HG03095 (cell line): ENCODE measurements around the gene PLA1A.
"Not testable (repeated sequence)": the region's sequence is repeated elsewhere in the genome, so short reads cannot be mapped to it uniquely, and the experiment has no call there.

Experiments used
- ATAC-seq: cut with Tn5 transposase; IDR thresholded peaks from one replicate; pipeline ENCODE4 v1.9.1; 2021; ENCODE audit warnings: moderate library complexity; ENCODE audit not compliant: unreplicated experiment

PLA1A gene

GRCh38 chr3:119662604-119663373 lies 65.1 kb downstream of the PLA1A start:
- no peak for ATAC-seq

GRCh38 chr3:119663885-119664284 lies 66.2 kb downstream of the PLA1A start:
- no peak for ATAC-seq

DNA sequence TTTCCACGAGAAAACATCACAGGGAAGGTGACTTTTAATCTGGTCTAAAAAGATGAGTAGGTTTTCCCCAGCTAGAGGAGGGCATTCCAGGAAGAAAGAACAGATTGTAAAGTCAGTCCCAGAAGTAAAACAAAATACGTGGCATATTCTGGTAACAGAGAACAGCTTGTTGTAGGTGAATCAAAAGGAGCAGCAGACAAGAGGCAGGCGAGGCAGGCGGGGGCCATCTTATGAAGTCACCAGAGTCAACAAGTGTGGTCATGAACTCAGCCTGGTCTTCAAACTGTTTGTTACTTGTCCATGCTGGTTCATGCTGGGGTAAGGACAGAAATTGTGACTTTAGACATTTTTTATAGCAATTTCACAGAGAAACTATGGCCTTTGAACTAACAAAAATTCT lies 66.7 kb downstream of the PLA1A start:
- ATAC-seq: no peak

DNA sequence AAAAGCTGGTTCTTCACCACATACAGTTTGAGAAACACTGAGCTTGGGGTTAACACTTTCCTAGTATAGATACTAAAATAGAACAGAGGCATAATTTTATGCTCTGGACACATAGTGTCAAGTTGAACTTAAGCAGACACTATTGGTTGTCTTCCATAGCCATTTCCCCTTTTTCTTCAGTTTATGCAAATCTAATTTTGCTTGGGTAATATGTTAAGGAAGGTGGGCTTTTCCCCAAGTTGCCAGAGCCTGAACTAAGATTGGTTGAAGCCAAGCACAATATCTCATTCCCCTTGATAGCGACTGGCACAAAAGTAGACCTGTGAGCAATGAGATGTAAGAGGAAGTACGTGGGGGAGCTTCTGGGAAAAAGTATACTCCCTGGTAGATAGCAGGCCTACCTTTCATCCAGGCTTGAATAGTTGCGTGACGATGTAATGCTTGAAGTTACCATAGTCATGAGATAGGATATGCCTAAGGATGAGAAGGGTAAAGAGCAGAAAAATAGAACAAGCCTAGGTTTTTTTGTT lies 67.2 kb downstream of the PLA1A start:
- ATAC-seq: no peak

DNA sequence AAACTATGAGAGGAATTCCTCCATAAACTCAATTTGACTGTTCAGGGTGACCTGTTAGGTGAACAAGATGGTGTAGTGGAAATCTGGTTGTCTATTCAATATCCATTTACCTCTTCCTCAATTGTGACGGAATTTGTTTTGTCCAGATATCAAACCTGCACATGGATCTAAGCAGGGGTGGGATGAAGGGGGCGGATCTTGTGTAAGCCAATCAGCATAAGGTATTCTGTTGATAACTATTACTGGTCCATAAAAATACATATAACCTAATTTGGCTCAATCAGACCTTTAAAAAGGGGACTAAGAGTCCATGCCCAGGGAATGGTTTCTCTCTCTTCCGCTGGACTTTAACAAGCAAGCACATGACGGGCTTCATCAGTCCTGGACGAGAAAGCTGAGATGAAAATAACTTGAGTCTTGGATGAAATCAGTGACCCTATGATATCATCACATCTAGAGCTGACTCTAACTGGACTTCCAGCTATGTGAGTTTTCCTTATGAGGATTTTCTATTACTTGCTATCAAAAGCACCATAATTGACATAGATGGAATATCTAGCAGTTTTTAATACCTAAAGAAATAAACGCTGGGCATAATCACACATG lies 68.4 kb downstream of the PLA1A start:
- no peak for ATAC-seq

GRCh38 chr3:119669906-119670570 lies 72.4 kb downstream of the PLA1A start:
- no peak for ATAC-seq

- ATAC-seq: no peak
These were observed 75.1 kb downstream of the PLA1A start for GRCh38 chr3:119672776-119673175.

DNA sequence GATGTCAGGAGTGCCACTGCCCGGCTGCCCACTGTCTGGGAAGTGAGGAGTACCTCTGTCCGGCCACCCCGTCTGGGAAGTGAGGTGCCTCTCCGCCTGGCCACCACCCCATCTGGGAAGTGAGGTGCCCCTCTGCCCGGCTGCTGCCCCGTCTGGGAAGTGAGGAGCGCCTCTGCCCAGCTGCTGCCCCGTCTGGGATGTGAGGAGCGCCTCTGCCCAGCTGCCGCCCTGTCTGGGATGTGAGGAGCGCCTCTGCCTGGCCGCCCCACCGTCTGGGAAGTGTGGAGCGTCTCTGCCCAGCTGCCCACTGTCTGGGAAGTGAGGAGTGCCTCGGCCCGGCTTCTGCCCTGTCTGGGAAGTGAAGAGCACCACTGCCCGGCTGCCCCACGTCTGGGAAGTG lies 76.2 kb downstream of the PLA1A start:
- ATAC-seq: no peak

DNA sequence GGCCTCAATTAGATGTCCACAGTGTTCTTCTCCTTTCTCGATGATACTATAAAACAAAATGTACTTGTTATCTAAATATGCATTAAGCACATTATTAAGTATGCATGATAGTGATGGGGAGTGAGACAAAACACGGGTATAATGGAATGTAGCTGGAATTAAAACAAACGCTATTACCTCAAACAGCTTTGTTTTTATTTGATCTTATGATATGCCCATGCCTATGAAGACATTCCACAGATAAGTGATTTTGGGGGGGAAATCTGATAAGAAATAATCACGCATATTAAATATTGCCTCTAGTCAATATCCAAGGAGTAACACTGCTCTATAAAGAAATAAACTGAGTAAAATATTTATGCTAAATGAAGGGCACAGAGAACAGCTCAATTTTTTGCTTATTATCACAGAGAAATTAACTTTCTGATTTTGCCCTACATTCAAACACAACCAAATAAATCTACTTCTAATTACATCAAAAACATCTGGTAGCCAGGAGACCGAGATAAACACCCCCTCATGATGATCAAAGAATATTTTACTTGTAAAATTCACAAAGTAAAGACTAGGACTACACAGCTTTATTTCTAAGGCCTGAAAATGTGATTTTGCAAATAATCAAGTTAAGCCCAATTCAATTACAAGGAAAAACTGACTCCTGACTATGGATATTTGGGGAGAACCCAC lies 77.6 kb downstream of the PLA1A start:
- no peak for ATAC-seq

- no peak for ATAC-seq
These were observed 78.3 kb downstream of the PLA1A start for GRCh38 chr3:119676020-119676419.

DNA sequence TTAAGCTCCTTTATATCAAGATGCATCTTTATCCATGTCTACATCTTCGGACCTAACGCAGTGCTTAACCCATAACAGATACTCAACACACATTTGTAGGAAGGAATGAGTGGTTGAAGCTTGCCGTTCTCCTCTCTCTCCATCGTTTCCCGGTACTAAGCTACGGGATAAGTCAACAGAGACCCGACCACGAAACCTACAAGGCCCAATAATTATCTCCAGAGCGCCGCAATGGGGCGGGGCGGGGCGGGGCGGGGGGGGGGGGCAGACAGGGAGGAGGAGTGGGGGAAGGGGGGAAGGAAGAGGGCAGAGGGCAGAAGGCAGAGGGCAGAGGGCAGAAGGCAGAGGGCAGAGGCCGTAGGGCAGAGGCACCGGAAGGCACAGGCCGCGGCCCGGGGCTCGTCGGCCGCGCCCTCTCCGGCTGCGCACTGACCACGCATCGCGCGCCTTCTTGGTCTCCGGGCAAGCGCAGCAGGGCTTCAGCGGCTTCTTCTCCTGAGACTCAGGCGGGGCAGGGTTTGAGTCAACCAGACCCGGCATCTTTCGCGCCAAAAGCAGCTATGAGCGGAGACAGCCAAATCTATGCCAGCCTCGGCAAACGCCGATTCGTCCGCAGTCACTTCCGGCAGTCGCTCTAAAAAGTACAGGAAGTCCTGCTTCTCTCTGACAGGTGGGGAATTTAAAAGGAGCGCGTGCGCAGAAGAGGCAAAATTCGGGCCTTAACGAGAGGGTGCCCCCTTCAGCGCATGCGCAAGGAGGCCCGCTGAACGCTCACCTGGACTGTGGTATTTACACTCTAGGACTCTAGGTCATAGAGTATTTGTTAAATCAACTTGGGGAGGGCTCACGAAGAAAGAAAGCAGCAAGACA lies 79.3 kb downstream of the PLA1A start, which contains the start of gene COX17:
Gene COX17 (minus strand): TSS at position 636 of the 870 bp plus-strand sequence. CDS start 96 bp downstream, at position 540.
- ATAC-seq: peak; percentile 87

GRCh38 chr3:119677641-119677934 lies 79.9 kb downstream of the PLA1A start:
- no peak for ATAC-seq

DNA sequence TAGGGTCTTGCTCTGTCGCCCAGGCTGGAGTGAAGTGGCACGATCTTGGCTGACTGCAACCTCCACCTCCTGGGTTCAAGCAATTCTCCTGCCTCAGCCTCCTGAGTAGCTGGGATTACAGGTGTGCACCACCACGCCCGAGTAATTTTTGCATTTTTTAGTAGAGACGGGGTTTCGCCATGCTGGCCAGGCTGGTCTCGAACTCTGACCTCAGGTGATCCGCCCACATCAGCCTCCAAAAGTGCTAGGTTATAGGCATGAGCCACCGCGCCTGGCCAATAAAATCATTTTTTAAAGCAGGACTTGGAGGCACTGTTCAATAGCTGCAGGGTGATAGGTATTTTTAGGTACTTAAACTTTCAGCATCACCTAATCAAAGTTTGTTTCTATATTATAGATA lies 80.5 kb downstream of the PLA1A start:
- ATAC-seq: not testable (repeated sequence)
